Astrocyte (in vitro differentiated cells and primary cell): ENCODE results near the gene TENM3. TPM values are rescaled to one million over a fixed set of nuclear protein-coding genes. Genes with fewer than 3 reads are reported as not detected.

ENCODE experiments used
- DNase-seq: peaks from one replicate; pipeline ENCODE4 v3.0.0-alpha.2; 2010; ENCODE audit warnings: low read depth
- FAIRE-seq: peaks from 2 replicates; lab custom pipeline; 2011; peaks lifted over from hg19 to GRCh38; lab: Jason Lieb, UNC
- H2AFZ ChIP-seq: 2 replicates; pipeline ENCODE4 v1.6.0; 2012; ENCODE audit warnings: low read depth, low read length, inconsistent platforms
- H3K27ac ChIP-seq: 2 replicates; pipeline ENCODE4 v1.5.1; 2011; ENCODE audit warnings: low read depth, low read length, inconsistent platforms
- H3K27me3 ChIP-seq: 2 replicates; pipeline ENCODE4 v1.6.0; 2011; ENCODE audit warnings: low read length, inconsistent platforms; ENCODE audit not compliant: insufficient read depth
- H3K36me3 ChIP-seq: 2 replicates; pipeline ENCODE4 v1.5.1; 2011; ENCODE audit warnings: low read length, inconsistent platforms; ENCODE audit not compliant: insufficient read depth
- H3K4me1 ChIP-seq: 2 replicates; pipeline ENCODE4 v1.5.1; 2011; ENCODE audit warnings: low read length, inconsistent platforms; ENCODE audit not compliant: insufficient read depth
- H3K4me2 ChIP-seq: 2 replicates; pipeline ENCODE4 v1.6.0; 2012; ENCODE audit warnings: low read length, inconsistent platforms
- H3K4me3 ChIP-seq: 2 replicates; pipeline ENCODE4 v1.5.1; 2011; ENCODE audit warnings: low read depth, mild to moderate bottlenecking, low read length, inconsistent platforms; ENCODE audit not compliant: insufficient read depth
- H3K79me2 ChIP-seq: 2 replicates; pipeline ENCODE4 v1.6.0; 2012; ENCODE audit warnings: mild to moderate bottlenecking, low read length, inconsistent platforms; ENCODE audit not compliant: insufficient read depth
- H3K9ac ChIP-seq: 2 replicates; pipeline ENCODE4 v1.6.0; 2012; ENCODE audit warnings: mild to moderate bottlenecking, low read length, inconsistent platforms
- H3K9me3 ChIP-seq: 2 replicates; pipeline ENCODE4 v1.5.1; 2012; ENCODE audit warnings: low read depth, mild to moderate bottlenecking, low read length, inconsistent platforms; ENCODE audit not compliant: insufficient read depth
- H4K20me1 ChIP-seq: 2 replicates; pipeline ENCODE4 v1.6.0; 2012; ENCODE audit warnings: low read length, inconsistent platforms; ENCODE audit not compliant: insufficient read depth
- H3K27ac Mint-ChIP-seq: one replicate; pipeline ENCODE4 v1.8.0; 2021; ENCODE audit warnings: mild to moderate bottlenecking, mixed read lengths; ENCODE audit not compliant: unreplicated experiment
- H3K27me3 Mint-ChIP-seq: one replicate; pipeline ENCODE4 v1.8.0; 2021; ENCODE audit warnings: low read depth, mixed read lengths; ENCODE audit not compliant: unreplicated experiment
- H3K36me3 Mint-ChIP-seq: one replicate; pipeline ENCODE4 v1.8.0; 2021; ENCODE audit warnings: low read depth, mixed read lengths; ENCODE audit not compliant: unreplicated experiment
- H3K4me1 Mint-ChIP-seq: one replicate; pipeline ENCODE4 v1.8.0; 2021; ENCODE audit warnings: low read depth, mixed read lengths; ENCODE audit not compliant: unreplicated experiment
- H3K4me3 Mint-ChIP-seq: one replicate; pipeline ENCODE4 v1.8.0; 2021; ENCODE audit warnings: mild to moderate bottlenecking, moderate library complexity, mixed read lengths; ENCODE audit not compliant: unreplicated experiment
- H3K9me3 Mint-ChIP-seq: one replicate; pipeline ENCODE4 v1.8.0; 2021; ENCODE audit warnings: mild to moderate bottlenecking, mixed read lengths; ENCODE audit not compliant: unreplicated experiment
- EZH2 ChIP-seq: IDR thresholded peaks from 2 replicates; pipeline ENCODE4 v1.6.1; 2012; ENCODE audit warnings: mild to moderate bottlenecking, low read length, inconsistent platforms; ENCODE audit not compliant: insufficient read depth
- total RNA-seq: library from RNA; stranded (reverse); gene quantifications from 2 replicates; pipeline ENCODE4 v1.2.1, GENCODE V29; 2021
- TF ChIP-seq, protein P1 (sequence below): IDR thresholded peaks from 2 replicates; pipeline ENCODE4 v1.5.1; 2011; ENCODE audit warnings: low read depth, mild to moderate bottlenecking, inconsistent platforms, low read length, moderate library complexity; ENCODE audit not compliant: insufficient read depth

Gene TENM3
- total RNA-seq, 1 donor from 2014 or later = 127 TPM

DNA sequence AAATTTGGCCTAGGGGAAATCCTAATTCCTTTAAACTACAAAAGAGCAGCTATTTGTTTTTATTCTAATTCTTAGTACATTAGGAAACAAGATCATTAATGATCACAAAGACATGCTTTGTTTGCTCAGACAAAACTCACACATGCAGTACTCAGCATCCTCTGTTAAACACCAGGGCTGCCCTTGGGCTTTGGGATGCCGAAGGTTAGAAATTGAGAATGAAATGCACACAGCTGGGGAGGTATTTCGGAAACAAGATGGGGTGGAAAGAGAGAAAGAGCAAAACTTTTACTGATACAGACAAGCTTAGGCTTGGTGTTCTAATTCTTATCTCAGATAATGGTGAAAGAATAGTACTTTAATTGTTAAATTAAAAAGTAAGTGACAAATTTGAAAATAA, 451.3 kb downstream of the TENM3 start:
- peaks cover 10% of the 10 kb centered on the region for H3K36me3 ChIP-seq

DNA sequence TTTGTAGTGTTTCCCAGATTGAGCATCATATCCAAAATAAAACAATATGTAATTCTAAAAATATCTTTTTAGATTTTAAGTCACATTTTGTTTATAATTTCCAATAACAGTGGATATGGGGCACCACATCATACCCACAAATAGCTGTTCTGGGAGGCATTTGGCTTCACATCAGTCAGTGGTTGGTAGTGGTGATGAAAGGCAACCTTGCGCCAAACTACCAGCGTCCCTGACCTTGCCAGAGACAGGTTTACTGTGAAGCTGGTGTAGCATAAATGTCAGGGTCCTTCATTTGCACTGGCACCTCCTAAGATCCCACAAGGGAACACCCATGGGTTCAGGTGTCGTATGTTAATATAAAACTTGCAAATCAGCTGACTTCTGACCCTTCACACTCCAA, 451.8 kb downstream of the TENM3 start:
- Histone ChIP-seq H3K36me3 (peaks cover 9% of the 10 kb centered on the region), H2AFZ (no peak overlapping the region), H3K4me3 (no peak overlapping the region), H4K20me1 (no peaks in the 10 kb centered on the region), H3K79me2 (no peaks in the 10 kb centered on the region), H3K4me2 (no peak overlapping the region), H3K9ac (no peak overlapping the region), H3K27me3 (no peaks in the 10 kb centered on the region), H3K4me1 (no peaks in the 10 kb centered on the region), H3K27ac (no peak overlapping the region), H3K9me3 (no peaks in the 10 kb centered on the region)
- Mint-ChIP-seq H3K9me3 (no peaks in the 10 kb centered on the region), H3K4me3 (no peak overlapping the region), H3K36me3 (peaks cover 8% of the 10 kb centered on the region), H3K27me3 (no peaks in the 10 kb centered on the region), H3K27ac (no peak overlapping the region), H3K4me1 (no peaks in the 10 kb centered on the region)
- no peak for TF ChIP-seq EZH2
- TF ChIP-seq, protein P1, sequence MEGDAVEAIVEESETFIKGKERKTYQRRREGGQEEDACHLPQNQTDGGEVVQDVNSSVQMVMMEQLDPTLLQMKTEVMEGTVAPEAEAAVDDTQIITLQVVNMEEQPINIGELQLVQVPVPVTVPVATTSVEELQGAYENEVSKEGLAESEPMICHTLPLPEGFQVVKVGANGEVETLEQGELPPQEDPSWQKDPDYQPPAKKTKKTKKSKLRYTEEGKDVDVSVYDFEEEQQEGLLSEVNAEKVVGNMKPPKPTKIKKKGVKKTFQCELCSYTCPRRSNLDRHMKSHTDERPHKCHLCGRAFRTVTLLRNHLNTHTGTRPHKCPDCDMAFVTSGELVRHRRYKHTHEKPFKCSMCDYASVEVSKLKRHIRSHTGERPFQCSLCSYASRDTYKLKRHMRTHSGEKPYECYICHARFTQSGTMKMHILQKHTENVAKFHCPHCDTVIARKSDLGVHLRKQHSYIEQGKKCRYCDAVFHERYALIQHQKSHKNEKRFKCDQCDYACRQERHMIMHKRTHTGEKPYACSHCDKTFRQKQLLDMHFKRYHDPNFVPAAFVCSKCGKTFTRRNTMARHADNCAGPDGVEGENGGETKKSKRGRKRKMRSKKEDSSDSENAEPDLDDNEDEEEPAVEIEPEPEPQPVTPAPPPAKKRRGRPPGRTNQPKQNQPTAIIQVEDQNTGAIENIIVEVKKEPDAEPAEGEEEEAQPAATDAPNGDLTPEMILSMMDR = no peak
- no peak for FAIRE-seq
- no peak for DNase-seq

More for the DNA sequence above, 451.3 kb downstream of the TENM3 start:
- Histone ChIP-seq H3K79me2 (no peaks in the 10 kb centered on the region), H3K4me2 (no peak overlapping the region), H3K9ac (no peak overlapping the region), H2AFZ (no peak overlapping the region), H3K27ac (no peak overlapping the region), H3K27me3 (no peaks in the 10 kb centered on the region), H4K20me1 (no peaks in the 10 kb centered on the region), H3K4me1 (no peaks in the 10 kb centered on the region), H3K9me3 (no peaks in the 10 kb centered on the region), H3K4me3 (no peak overlapping the region)
- DNase-seq = no peak
- TF ChIP-seq, protein P1 = no peak
- no peak for TF ChIP-seq EZH2
- Mint-ChIP-seq H3K4me1 (no peaks in the 10 kb centered on the region), H3K27me3 (no peaks in the 10 kb centered on the region), H3K36me3 (peaks cover 8% of the 10 kb centered on the region), H3K27ac (no peak overlapping the region), H3K9me3 (no peaks in the 10 kb centered on the region), H3K4me3 (no peak overlapping the region)
- no peak for FAIRE-seq

DNA sequence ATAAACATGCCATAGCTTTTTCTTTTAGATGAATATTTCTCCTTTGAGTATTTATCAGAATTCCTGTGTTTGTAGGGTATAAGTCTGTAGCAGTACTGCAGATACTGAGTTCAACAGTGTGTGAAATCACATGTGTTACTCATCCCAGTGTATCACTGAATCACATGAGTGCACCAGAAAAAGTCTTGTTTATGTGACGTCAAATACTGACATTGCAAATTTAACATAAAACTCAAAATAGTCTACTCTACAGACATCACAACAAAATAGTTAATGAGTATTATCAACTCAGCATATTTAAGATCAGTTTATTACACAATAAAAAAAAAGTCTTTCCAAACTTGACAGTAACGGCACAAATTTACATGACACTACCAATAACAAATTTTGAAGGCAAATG, 452.6 kb downstream of the TENM3 start:
- Histone ChIP-seq H3K27me3 (no peaks in the 10 kb centered on the region), H2AFZ (no peak overlapping the region), H4K20me1 (no peaks in the 10 kb centered on the region), H3K27ac (no peak overlapping the region), H3K9me3 (no peaks in the 10 kb centered on the region), H3K4me3 (no peak overlapping the region), H3K4me2 (no peak overlapping the region), H3K9ac (no peak overlapping the region), H3K36me3 (peaks cover 5% of the 10 kb centered on the region), H3K4me1 (no peaks in the 10 kb centered on the region), H3K79me2 (no peaks in the 10 kb centered on the region)
- Mint-ChIP-seq H3K4me1 (no peaks in the 10 kb centered on the region), H3K27ac (no peak overlapping the region), H3K9me3 (no peaks in the 10 kb centered on the region), H3K27me3 (no peaks in the 10 kb centered on the region), H3K4me3 (no peak overlapping the region), H3K36me3 (peaks cover 6% of the 10 kb centered on the region)
- FAIRE-seq = no peak
- no peak for TF ChIP-seq EZH2
- TF ChIP-seq, protein P1 = no peak
- DNase-seq = peak; percentile 23
